Activated naive CD8-positive, alpha-beta T cell (primary cell): ENCODE data around the gene TSPOAP1.

ENCODE experiments used
- H3K27ac Mint-ChIP-seq: one replicate; pipeline ENCODE4 v1.8.0; 2021; ENCODE audit warnings: mixed read lengths
- H3K27me3 Mint-ChIP-seq: one replicate; pipeline ENCODE4 v1.8.0; 2021; ENCODE audit warnings: mixed read lengths
- H3K36me3 Mint-ChIP-seq: one replicate; pipeline ENCODE4 v1.8.0; 2021; ENCODE audit warnings: mixed read lengths
- H3K4me1 Mint-ChIP-seq: one replicate; pipeline ENCODE4 v1.8.0; 2021; ENCODE audit warnings: low read depth, mixed read lengths
- H3K4me3 Mint-ChIP-seq: one replicate; pipeline ENCODE4 v1.8.0; 2021; ENCODE audit warnings: mild to moderate bottlenecking, mixed read lengths
- H3K9me3 Mint-ChIP-seq: one replicate; pipeline ENCODE4 v1.8.0; 2021; ENCODE audit warnings: low read depth, mixed read lengths

TSPOAP1 gene, protein sequence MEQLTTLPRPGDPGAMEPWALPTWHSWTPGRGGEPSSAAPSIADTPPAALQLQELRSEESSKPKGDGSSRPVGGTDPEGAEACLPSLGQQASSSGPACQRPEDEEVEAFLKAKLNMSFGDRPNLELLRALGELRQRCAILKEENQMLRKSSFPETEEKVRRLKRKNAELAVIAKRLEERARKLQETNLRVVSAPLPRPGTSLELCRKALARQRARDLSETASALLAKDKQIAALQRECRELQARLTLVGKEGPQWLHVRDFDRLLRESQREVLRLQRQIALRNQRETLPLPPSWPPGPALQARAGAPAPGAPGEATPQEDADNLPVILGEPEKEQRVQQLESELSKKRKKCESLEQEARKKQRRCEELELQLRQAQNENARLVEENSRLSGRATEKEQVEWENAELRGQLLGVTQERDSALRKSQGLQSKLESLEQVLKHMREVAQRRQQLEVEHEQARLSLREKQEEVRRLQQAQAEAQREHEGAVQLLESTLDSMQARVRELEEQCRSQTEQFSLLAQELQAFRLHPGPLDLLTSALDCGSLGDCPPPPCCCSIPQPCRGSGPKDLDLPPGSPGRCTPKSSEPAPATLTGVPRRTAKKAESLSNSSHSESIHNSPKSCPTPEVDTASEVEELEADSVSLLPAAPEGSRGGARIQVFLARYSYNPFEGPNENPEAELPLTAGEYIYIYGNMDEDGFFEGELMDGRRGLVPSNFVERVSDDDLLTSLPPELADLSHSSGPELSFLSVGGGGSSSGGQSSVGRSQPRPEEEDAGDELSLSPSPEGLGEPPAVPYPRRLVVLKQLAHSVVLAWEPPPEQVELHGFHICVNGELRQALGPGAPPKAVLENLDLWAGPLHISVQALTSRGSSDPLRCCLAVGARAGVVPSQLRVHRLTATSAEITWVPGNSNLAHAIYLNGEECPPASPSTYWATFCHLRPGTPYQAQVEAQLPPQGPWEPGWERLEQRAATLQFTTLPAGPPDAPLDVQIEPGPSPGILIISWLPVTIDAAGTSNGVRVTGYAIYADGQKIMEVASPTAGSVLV (N-terminal part only)

DNA sequence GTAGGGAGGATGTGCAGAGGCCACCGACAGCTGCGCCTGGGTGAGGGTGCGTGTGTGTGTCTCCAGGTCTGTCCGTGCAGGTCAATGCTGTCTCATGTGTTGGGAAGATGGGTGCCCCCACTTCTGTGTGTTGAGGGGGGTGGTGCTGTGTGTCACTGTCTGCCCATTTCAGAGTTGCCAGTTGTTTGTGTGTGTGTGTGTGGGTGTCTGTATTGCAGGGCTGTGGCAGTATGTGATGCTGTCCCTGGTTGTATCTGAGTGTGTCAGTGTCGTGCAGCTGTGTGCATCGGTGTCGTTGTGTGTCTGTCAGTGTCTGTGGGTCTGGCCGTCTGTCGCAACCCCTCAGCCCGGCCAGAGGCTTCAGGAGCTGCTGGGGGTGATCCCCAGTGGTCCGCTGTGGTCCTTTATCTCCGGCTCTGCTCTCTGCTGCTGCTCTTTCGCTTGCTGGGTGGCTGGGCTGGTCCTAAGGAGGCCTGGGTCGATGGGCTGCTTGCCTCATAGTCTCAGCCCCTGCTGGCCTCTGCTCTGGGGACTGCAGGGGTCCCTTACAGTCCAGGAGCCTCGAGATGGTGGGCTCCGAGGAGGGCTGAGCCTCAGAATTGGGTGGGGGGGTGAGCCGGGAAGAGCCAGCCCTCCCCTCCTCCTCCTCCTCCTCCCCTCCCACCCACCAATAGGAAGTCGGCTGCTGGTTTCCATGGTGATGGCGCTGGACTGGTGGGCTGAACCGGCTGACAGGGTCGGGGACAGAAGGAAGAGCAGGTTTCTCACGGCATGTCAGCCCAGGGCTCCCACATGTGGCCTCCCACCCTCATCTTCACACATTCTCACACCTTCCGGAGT, at the start of gene TSPOAP1:
Gene TSPOAP1, minus strand, starts transcription at position 601 of the 840 bp plus-strand sequence. CDS start 875 bp downstream, outside the sequence.
- peaks cover 12% of the 10 kb centered on the region for H3K36me3 Mint-ChIP-seq
- H3K27me3 Mint-ChIP-seq = no peaks in the 10 kb centered on the region
- H3K9me3 Mint-ChIP-seq = no peaks in the 10 kb centered on the region
- peak within 1 kb of the TSS; percentile 99 for H3K4me3 Mint-ChIP-seq
- peaks cover 41% of the 10 kb centered on the region for H3K4me1 Mint-ChIP-seq
- H3K27ac Mint-ChIP-seq = peak within 1 kb of the TSS; percentile 87

DNA sequence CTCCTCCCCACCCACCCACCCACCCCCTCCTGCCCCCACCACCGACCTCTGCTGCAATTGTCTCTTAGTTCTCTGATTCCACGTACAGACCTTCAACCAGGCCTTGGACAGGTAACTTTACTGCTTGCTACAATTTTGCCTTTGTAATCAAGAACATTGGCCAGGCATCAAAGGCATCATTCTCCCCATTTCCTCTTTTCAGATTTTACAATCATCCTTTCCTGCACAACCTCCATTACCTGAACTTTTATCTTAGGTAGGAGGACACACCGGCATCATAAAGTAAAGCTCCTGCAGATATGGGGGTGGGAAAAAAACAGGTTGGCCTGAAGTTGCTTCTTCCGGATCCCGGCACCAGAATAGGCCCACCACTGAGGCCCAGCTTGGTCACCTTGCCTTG, 49.1 kb upstream of the TSPOAP1 start:
- H3K9me3 Mint-ChIP-seq = no peaks in the 10 kb centered on the region
- H3K27me3 Mint-ChIP-seq = no peaks in the 10 kb centered on the region
- H3K36me3 Mint-ChIP-seq = peaks cover 2% of the 10 kb centered on the region
- peaks cover 39% of the 10 kb centered on the region for H3K4me1 Mint-ChIP-seq
- H3K27ac Mint-ChIP-seq = no peak overlapping the region
- no peak overlapping the region for H3K4me3 Mint-ChIP-seq

DNA sequence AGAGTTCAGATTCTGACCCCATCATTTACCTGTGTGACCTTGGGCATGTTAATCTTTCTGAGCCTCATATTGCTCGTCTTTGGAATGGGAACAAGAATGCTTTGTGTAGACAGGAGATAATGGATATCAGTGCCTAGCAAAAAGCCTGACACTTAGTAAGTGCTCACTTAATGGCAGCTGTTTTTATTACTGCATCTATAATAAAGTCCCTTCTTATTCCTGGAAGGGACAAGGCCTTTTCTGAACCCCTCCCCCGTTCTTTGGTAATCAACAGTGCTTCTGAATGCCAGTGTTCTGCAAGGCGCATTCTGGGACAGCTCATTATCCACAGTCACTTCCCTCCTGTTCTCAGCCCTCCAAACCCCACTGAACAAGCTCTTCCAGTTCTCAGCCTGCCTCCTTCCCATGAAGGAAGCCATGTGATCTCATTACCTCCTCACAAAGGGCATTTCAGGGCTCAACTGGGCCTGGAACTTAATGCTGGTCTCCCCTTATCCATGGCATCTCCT, 48.6 kb upstream of the TSPOAP1 start:
- Mint-ChIP-seq H3K4me1 (peaks cover 34% of the 10 kb centered on the region), H3K27me3 (no peaks in the 10 kb centered on the region), H3K36me3 (peaks cover 2% of the 10 kb centered on the region), H3K9me3 (no peaks in the 10 kb centered on the region), H3K4me3 (no peak overlapping the region), H3K27ac (no peak overlapping the region)

DNA sequence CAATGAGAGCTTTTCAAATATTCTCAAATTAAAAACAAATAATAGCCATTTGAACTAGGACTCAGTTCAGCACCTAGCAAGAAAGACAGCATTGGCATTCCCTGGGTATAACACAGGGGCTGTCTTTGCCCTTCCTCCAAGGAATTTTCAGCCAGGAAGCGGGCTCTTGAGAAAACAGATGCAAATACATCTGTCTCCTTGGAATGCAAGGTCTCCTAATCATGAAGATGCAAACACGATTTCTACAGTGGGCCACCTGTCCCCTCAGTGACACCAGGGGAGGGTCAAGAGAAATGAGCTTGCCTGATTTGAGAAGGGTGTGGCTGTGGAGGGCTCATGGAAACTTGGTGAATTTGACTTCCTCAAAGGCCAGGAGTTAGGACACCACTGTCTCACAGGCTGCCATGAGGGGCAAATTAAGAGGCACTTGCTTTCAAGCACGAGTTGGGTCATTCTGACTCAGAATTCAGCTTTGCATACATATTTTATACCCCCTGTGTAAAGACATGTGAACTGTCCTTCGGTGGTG, 47.9 kb upstream of the TSPOAP1 start:
- H3K36me3 Mint-ChIP-seq = peaks cover 4% of the 10 kb centered on the region
- peaks cover 30% of the 10 kb centered on the region for H3K4me1 Mint-ChIP-seq
- H3K27me3 Mint-ChIP-seq = no peaks in the 10 kb centered on the region
- H3K9me3 Mint-ChIP-seq = no peaks in the 10 kb centered on the region
- H3K4me3 Mint-ChIP-seq = no peak overlapping the region
- no peak overlapping the region for H3K27ac Mint-ChIP-seq

DNA sequence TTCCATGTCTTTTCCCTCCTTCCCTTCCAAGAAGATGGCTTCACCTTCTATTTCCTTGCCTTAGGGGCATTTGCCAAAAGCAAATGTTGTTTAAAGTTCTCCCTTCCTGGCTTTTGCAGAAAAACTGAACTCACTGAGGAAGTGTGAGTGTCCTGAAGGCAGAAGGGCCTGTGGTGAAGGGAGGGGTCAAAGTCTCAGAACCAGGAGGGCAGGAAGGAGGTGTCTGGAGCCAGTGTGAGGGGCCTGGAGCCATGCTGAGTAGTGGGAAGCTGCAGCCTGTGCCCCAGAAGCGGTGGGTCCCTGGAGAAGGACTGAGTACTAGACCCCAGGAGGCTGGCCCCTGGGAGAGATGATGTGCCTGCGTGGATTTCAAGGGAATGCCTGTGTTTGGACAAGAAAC, 47.2 kb upstream of the TSPOAP1 start:
- Mint-ChIP-seq H3K36me3 (peaks cover 2% of the 10 kb centered on the region), H3K27ac (no peak overlapping the region), H3K4me1 (peaks cover 28% of the 10 kb centered on the region), H3K27me3 (no peaks in the 10 kb centered on the region), H3K9me3 (no peaks in the 10 kb centered on the region), H3K4me3 (no peak overlapping the region)

DNA sequence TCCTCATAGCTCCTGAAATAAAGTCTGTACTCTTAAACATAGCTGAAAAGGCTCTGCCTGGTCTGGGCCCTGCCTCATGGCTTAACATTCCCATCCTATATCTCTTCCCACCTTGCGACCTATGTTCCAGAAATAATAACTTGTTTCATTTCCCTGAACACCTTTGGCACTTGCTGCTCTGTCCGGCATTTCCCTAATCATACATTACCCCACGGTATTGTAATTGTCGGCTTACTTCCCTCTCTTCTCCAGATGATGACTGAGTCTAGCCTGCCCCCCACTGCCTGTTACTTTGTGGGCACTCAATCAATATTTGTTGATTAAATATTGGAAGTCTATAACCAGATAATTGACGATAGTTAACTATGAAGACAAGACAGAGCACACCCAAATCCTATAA, 46.7 kb upstream of the TSPOAP1 start:
- Mint-ChIP-seq H3K36me3 (peaks cover 2% of the 10 kb centered on the region), H3K27ac (no peak overlapping the region), H3K4me3 (no peak overlapping the region), H3K9me3 (no peaks in the 10 kb centered on the region), H3K4me1 (peaks cover 25% of the 10 kb centered on the region), H3K27me3 (no peaks in the 10 kb centered on the region)

DNA sequence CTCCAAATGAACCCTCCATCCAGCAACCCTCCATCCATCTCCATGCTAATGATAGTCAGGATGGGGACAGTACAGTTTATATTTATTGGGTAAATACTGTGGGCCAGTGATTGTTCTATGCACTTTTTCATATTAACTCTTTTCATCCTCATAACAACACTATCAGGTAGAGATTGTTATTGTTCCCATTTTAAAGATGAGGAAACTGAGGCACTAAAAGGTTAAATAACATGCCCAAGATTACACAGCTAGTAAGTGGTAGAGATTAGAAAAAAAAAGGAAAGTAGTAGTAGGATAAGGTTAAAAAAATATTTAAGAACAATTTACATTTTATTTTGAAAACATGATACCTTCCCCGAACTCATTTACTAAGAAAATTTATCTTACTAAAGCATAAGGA, 45.3 kb upstream of the TSPOAP1 start:
- H3K4me1 Mint-ChIP-seq = peaks cover 12% of the 10 kb centered on the region
- H3K36me3 Mint-ChIP-seq = peaks cover 6% of the 10 kb centered on the region
- no peaks in the 10 kb centered on the region for H3K27me3 Mint-ChIP-seq
- no peaks in the 10 kb centered on the region for H3K9me3 Mint-ChIP-seq
- no peak overlapping the region for H3K4me3 Mint-ChIP-seq
- peak overlapping the region; percentile 34 for H3K27ac Mint-ChIP-seq

DNA sequence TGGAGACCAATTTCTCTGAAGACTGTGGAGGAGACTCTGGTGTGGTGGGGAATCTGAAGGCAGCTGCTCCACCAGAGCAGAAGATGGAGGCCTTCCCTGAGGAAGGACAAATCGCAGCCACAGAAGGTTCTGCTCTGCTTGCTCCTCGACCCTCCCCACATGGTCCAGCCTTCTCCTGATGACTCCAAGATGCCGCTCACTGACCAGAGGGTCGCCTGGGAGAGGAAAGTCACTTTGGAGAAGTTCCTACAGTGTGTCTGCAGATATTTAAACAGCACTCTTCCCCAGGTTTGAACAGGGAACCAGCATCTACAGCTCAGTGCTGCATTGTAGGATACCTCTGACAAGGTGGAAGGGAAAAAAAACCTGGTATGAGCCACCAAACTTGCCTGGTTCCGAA, 44.4 kb upstream of the TSPOAP1 start:
- Mint-ChIP-seq H3K36me3 (peaks cover 6% of the 10 kb centered on the region), H3K27ac (no peak overlapping the region), H3K4me1 (peaks cover 7% of the 10 kb centered on the region), H3K4me3 (no peak overlapping the region), H3K9me3 (no peaks in the 10 kb centered on the region), H3K27me3 (no peaks in the 10 kb centered on the region)

DNA sequence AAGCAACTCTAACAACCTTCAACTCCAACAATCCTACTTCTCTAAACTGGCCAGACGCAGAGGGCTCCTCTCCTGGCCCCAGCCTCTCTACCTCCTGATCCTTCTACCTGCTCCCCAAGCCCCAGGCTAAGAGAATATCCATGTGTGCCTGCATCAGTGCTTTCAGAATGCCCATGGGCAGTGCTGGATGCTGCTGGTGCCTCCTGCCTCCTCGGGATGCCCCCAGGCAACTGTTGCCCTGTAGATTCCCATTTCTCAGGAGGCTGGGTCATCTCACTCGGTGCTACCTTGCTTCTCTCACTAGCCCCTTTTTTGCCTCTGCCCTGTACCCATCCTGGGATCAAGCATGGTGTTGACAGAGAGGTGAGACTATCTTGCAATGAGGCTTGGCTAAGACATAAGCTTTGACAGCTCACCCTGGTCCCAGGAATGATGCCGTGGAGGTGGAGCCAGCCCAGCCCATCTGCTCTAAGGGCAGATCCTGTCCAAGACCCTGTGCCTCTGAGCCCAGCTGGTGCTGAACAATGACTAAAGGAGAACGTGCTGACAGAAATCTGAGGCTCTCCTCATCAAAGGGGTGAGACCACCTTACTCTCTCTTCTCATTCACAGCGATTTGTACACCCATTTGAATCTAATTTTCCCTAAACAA, 42.8 kb upstream of the TSPOAP1 start:
- Mint-ChIP-seq H3K9me3 (no peaks in the 10 kb centered on the region), H3K27ac (no peak overlapping the region), H3K4me1 (peaks cover 1% of the 10 kb centered on the region), H3K4me3 (no peak overlapping the region), H3K27me3 (no peaks in the 10 kb centered on the region), H3K36me3 (peaks cover 6% of the 10 kb centered on the region)

DNA sequence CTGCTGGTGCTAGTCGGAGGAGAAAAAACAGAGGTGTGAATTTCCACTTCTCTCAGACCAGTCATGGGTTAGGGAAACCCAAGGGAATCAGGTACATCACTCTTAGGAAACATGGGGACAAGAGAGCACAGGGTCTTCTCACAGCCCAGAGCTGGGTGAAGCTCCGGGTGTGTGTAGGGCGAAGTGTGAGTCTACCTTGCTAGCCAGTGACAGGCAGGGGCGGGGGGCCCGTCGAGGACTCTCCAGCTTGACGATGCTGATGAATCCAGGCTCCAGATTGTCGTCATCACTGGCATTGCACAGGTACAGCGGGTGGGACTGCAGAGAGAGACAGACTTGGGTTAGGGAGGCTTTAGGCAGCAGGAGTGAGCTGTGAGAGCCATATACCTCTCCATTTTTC, 42.1 kb upstream of the TSPOAP1 start:
- no peaks in the 10 kb centered on the region for H3K27me3 Mint-ChIP-seq
- peaks cover 6% of the 10 kb centered on the region for H3K36me3 Mint-ChIP-seq
- H3K9me3 Mint-ChIP-seq = no peaks in the 10 kb centered on the region
- H3K4me1 Mint-ChIP-seq = peaks cover 7% of the 10 kb centered on the region
- no peak overlapping the region for H3K27ac Mint-ChIP-seq
- no peak overlapping the region for H3K4me3 Mint-ChIP-seq

DNA sequence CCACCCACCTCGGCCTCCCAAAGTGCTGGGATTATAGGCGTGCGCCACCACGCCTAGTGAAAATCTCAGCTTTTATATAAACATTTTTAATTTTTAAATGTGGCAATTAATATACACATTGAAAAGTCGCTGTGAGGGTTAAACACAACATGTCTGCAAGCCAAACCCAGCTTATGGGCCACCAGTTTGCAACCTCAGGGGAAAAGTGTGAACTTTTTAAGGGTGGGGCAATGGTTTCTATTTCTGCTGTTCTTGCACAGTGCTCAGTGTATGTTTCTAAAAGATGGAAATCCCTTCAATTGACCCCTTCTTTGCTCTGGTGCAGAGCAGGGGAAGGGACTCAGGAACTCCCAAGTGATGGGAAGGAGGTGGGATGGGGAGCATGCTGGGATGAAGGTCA, 41.7 kb upstream of the TSPOAP1 start:
- H3K27me3 Mint-ChIP-seq = no peaks in the 10 kb centered on the region
- no peak overlapping the region for H3K4me3 Mint-ChIP-seq
- H3K9me3 Mint-ChIP-seq = no peaks in the 10 kb centered on the region
- H3K36me3 Mint-ChIP-seq = peaks cover 6% of the 10 kb centered on the region
- no peak overlapping the region for H3K27ac Mint-ChIP-seq
- H3K4me1 Mint-ChIP-seq = peaks cover 7% of the 10 kb centered on the region

DNA sequence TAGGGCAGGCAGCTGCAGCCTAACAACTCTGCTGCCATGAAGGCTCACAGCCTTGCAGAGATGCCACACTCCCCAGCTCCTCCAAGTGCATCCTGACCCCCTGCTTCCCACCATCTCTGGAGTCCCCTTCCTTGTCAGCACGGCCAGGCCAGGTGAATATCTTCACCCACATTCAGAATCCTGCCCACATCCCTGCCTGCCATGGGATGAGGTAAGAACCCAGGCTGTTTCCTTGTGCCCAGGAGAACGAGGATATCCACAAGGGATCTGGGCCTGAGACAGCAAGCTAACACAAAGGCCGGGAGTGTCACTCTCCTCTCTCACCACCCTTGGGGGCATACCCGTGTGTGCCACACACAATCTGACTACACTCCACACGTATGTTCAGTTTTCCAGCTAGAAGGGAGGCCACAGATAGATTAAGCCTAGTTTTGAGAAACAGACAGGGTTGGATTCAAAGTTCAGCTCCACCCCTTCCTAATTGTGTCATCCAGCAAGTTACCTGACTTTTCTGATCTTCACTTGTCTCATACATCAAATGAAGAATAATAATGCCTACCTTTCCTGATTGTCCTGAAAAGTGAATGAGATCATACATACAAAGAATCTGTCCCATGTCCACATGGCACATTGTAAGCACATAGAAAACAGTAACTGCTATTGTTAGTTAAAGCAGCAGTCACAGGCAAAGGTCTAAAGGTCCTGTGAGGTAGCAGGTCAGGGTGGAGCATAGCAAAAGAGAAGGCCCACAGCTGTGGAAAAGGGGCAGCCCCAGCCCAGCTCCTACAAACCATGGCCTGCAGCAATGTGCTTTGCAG, 40.8 kb upstream of the TSPOAP1 start:
- Mint-ChIP-seq H3K4me1 (peaks cover 7% of the 10 kb centered on the region), H3K4me3 (no peak overlapping the region), H3K9me3 (no peaks in the 10 kb centered on the region), H3K27me3 (no peaks in the 10 kb centered on the region), H3K36me3 (peaks cover 6% of the 10 kb centered on the region), H3K27ac (no peak overlapping the region)

DNA sequence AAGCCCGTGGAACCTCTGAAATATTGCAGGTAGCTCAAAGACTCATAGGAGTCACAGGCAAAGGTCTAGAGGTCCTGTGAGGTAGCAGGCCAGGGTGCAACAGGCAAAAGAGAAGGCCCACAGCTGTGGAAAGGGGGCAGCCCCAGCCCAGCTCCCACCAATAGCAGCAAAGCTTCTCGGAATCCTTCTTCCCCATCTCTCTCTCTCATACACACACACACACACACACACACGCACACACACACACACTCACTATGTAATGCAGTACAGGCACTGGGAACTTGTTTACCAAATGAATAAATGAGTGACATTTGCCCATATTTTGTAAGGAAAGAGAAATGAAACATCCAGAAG, 40.2 kb upstream of the TSPOAP1 start:
- Mint-ChIP-seq H3K9me3 (no peaks in the 10 kb centered on the region), H3K27me3 (no peaks in the 10 kb centered on the region), H3K4me1 (peaks cover 7% of the 10 kb centered on the region), H3K36me3 (peaks cover 6% of the 10 kb centered on the region), H3K27ac (no peak overlapping the region), H3K4me3 (no peak overlapping the region)
